A549 (cell line): ENCODE data around the gene NDUFS2. TPM values are rescaled to one million over a fixed set of nuclear protein-coding genes. Genes with fewer than 3 reads are reported as not detected.

ENCODE experiments used
- ATAC-seq, 2 experiments: fragments of 200-7000 bp in 1 of 2; fragments of >200 bp in 1 of 2; cut with Nextera tagmentation in 1 of 2; cut with Tn5 transposase in 1 of 2; 3 replicates each; pipeline versions ENCODE4 v1.8.0 to v1.9.1; 2018 to 2020; ENCODE audit warnings: mild to moderate bottlenecking in 1 of 2, moderate library complexity in 1 of 2
- CTCF ChIA-PET: fragments of 300-600 bp; sonication (Branson Sonifier 250); formaldehyde crosslinking; extraction: SDS; loops from one replicate; lab custom pipeline; 2021; ENCODE audit warnings: antibody characterized with exemption, inconsistent platforms; lab: Yijun Ruan, JAX
- POLR2A ChIA-PET: fragments of 350-600 bp; formaldehyde crosslinking; extraction: SDS; loops from one replicate; lab custom pipeline; 2021; ENCODE audit warnings: antibody characterized with exemption, inconsistent platforms; lab: Yijun Ruan, JAX
- DNase-seq, 2 experiments: peaks; one replicate each; pipeline versions ENCODE4 v3.0.0 to v3.0.0-alpha.2; 2011 to 2016; ENCODE audit warnings: low read depth in 1 of 2, low spot score in 1 of 2
- FAIRE-seq: peaks from 2 replicates; lab custom pipeline; 2011; peaks lifted over from hg19 to GRCh38; lab: Jason Lieb, UNC
- H3K27ac ChIP-seq, 2 experiments: fragments of >200 bp; sonication (Bioruptor Twin); formaldehyde crosslinking; 3 replicates each; pipeline ENCODE4 v1.5.1; 2016 to 2017
- H3K4me1 ChIP-seq: fragments of >200 bp; sonication (Bioruptor Twin); formaldehyde crosslinking; 3 replicates; pipeline ENCODE4 v1.6.1; 2016
- H3K4me2 ChIP-seq: fragments of >200 bp; sonication (Bioruptor Twin); formaldehyde crosslinking; 3 replicates; pipeline ENCODE4 v1.6.1; 2016
- H3K4me3 ChIP-seq: fragments of >200 bp; sonication (Bioruptor Twin); formaldehyde crosslinking; 3 replicates; pipeline ENCODE4 v1.5.1; 2016
- H3K9me3 ChIP-seq: fragments of >200 bp; sonication (Bioruptor Twin); formaldehyde crosslinking; 3 replicates; pipeline ENCODE4 v1.6.1; 2016
- CBX2 ChIP-seq: fragments of 200-600 bp; sonication (generic); IDR thresholded peaks from 2 replicates; pipeline ENCODE4 v1.6.1; 2016; ENCODE audit warnings: low read depth, mild to moderate bottlenecking, borderline replicate concordance
- CEBPB ChIP-seq, 2 experiments: fragments of >200 bp in 1 of 2; sonication (Bioruptor Twin) in 1 of 2; formaldehyde crosslinking in 1 of 2; IDR thresholded peaks; 2 replicates each; pipeline ENCODE4 v1.6.1; 2012 to 2016
- CHD2 ChIP-seq: fragments of 150-350 bp; IDR thresholded peaks from 2 replicates; pipeline ENCODE4 v1.6.1; 2014; ENCODE audit warnings: low read length; ENCODE audit not compliant: partially characterized antibody
- CHD4 ChIP-seq: fragments of 200-600 bp; sonication (generic); IDR thresholded peaks from 2 replicates; pipeline ENCODE4 v1.6.1; 2016; ENCODE audit warnings: antibody characterized with exemption, mild to moderate bottlenecking, borderline replicate concordance
- EHF ChIP-seq: fragments of 250-450 bp; sonication (Bioruptor Pico); IDR thresholded peaks from 2 replicates; pipeline ENCODE4 v1.5.0; 2020; ENCODE audit warnings: mild to moderate bottlenecking
- ELK1 ChIP-seq: fragments of 150-350 bp; IDR thresholded peaks from 2 replicates; pipeline ENCODE4 v1.6.1; 2014; ENCODE audit warnings: low read depth, mild to moderate bottlenecking, low read length
- FOSB ChIP-seq: fragments of 250-450 bp; sonication (Bioruptor Pico); IDR thresholded peaks from 2 replicates; pipeline ENCODE4 v1.5.0; 2020; ENCODE audit warnings: mild to moderate bottlenecking, moderate library complexity
- FOXS1 ChIP-seq: fragments of 250-450 bp; sonication (Bioruptor Pico); IDR thresholded peaks from 2 replicates; pipeline ENCODE4 v1.5.0; 2020; ENCODE audit warnings: mild to moderate bottlenecking, moderate library complexity
- HEYL ChIP-seq: fragments of 250-450 bp; sonication (Bioruptor Pico); IDR thresholded peaks from 2 replicates; pipeline ENCODE4 v1.8.0; 2021; ENCODE audit warnings: mild to moderate bottlenecking, moderate library complexity
- HMGXB4 ChIP-seq: fragments of 250-450 bp; sonication (Bioruptor Pico); IDR thresholded peaks from 2 replicates; pipeline ENCODE4 v1.5.0; 2021; ENCODE audit warnings: mild to moderate bottlenecking, moderate library complexity, borderline replicate concordance
- HOXA7 ChIP-seq: fragments of 250-450 bp; sonication (Bioruptor Pico); IDR thresholded peaks from 2 replicates; pipeline ENCODE4 v1.5.0; 2020; ENCODE audit warnings: mild to moderate bottlenecking, moderate library complexity
- HOXB5 ChIP-seq: fragments of 250-450 bp; sonication (Bioruptor Pico); IDR thresholded peaks from 2 replicates; pipeline ENCODE4 v1.5.0; 2020; ENCODE audit warnings: mild to moderate bottlenecking, moderate library complexity
- KDM5A ChIP-seq: fragments of 200-600 bp; sonication (generic); IDR thresholded peaks from 2 replicates; pipeline ENCODE4 v1.6.1; 2016; ENCODE audit warnings: antibody characterized with exemption, mild to moderate bottlenecking
- MYC ChIP-seq: IDR thresholded peaks from 2 replicates; pipeline ENCODE4 v1.6.1; 2012; ENCODE audit warnings: mild to moderate bottlenecking, inconsistent platforms, low read length, improper control_type of control experiment, borderline replicate concordance
- NFE2L2 ChIP-seq: fragments of 150-350 bp; conservative IDR thresholded peaks from 2 replicates; pipeline ENCODE4 v1.6.1; 2014; ENCODE audit warnings: low read length
- NR3C1 ChIP-seq: fragments of >200 bp; sonication (Bioruptor Twin); formaldehyde crosslinking; IDR thresholded peaks from 3 replicates; pipeline ENCODE4 v1.6.1; 2017
- PHF8 ChIP-seq: fragments of 200-600 bp; sonication (generic); IDR thresholded peaks from 2 replicates; pipeline ENCODE4 v1.6.1; 2016; ENCODE audit warnings: low read depth, mild to moderate bottlenecking, antibody characterized with exemption, moderate library complexity, borderline replicate concordance
- POLR2A ChIP-seq: IDR thresholded peaks from 2 replicates; pipeline ENCODE4 v1.6.1; 2012; ENCODE audit warnings: mild to moderate bottlenecking, low read length
- POLR2AphosphoS2 ChIP-seq: conservative IDR thresholded peaks from 2 replicates; pipeline ENCODE4 v1.6.1; 2012; ENCODE audit warnings: low read length, improper control_type of control experiment, inconsistent platforms
- RARB ChIP-seq: fragments of 250-450 bp; sonication (Bioruptor Pico); IDR thresholded peaks from 2 replicates; pipeline ENCODE4 v1.8.0; 2021; ENCODE audit warnings: mild to moderate bottlenecking, moderate library complexity
- RCOR1 ChIP-seq: fragments of 150-350 bp; IDR thresholded peaks from 2 replicates; pipeline ENCODE4 v1.6.1; 2014; ENCODE audit warnings: antibody characterized with exemption, low read length, low read depth
- REST ChIP-seq: fragments of 200-600 bp; sonication (generic); IDR thresholded peaks from 2 replicates; pipeline ENCODE4 v1.6.1; 2016; ENCODE audit warnings: antibody characterized with exemption, mild to moderate bottlenecking, moderate library complexity
- RFX5 ChIP-seq: fragments of 450-650 bp; IDR thresholded peaks from 2 replicates; pipeline ENCODE4 v1.7.1; 2014; ENCODE audit warnings: antibody characterized with exemption, mild to moderate bottlenecking, moderate library complexity
- RNF2 ChIP-seq: fragments of 200-600 bp; sonication (generic); IDR thresholded peaks from 2 replicates; pipeline ENCODE4 v1.6.1; 2016; ENCODE audit warnings: low read depth, mild to moderate bottlenecking, antibody characterized with exemption, moderate library complexity, borderline replicate concordance
- SREBF2 ChIP-seq: fragments of 450-650 bp; IDR thresholded peaks from 2 replicates; pipeline ENCODE4 v1.6.1; 2014; ENCODE audit warnings: mild to moderate bottlenecking, moderate library complexity
- TFCP2L1 ChIP-seq: fragments of 250-450 bp; sonication (Bioruptor Pico); IDR thresholded peaks from 2 replicates; pipeline ENCODE4 v1.5.0; 2021; ENCODE audit warnings: mild to moderate bottlenecking
- ZNF302 ChIP-seq: fragments of 250-450 bp; sonication (Bioruptor Pico); IDR thresholded peaks from 2 replicates; pipeline ENCODE4 v1.9.0; 2021; ENCODE audit warnings: inconsistent platforms, mild to moderate bottlenecking, moderate library complexity
- WGBS: methylation state at CpG from one replicate; pipeline ENCODE4 v1.1.6; 2017; ENCODE audit errors: missing lambda C conversion rate; 5-methylcytosine and 5-hydroxymethylcytosine counted together
- polyA plus RNA-seq, 4 experiments: library from polyadenylated mRNA; depleted of rRNA in 3 of 4; stranded (reverse); fragments of >200 nt; fragmentation: RNase III in 1 of 4; extraction: RNeasy Plus Mini Kit Qiagen cat#74134 plus additional on column Dnase treatment in 1 of 4; gene quantifications; 2 replicates in 3 of 4; 3 replicates in 1 of 4; pipeline ENCODE4 v1.2.3, GENCODE V29; 2011 to 2017
- TF ChIP-seq, protein P1 (sequence below): fragments of >200 bp; sonication (Bioruptor Twin); formaldehyde crosslinking; IDR thresholded peaks from 3 replicates; pipeline ENCODE4 v1.6.1; 2016
- TF ChIP-seq, protein P2 (sequence below): fragments of >200 bp; sonication (Bioruptor Twin); formaldehyde crosslinking; IDR thresholded peaks from 2 replicates; pipeline ENCODE4 v1.6.1; 2016
- TF ChIP-seq, protein P3 (sequence below): IDR thresholded peaks from 2 replicates; pipeline ENCODE4 v1.6.1; 2012

NDUFS2 gene
- polyA plus RNA-seq, 2 of the 4 experiments (the other 2 are of a cell fraction) = 142 to 144 TPM

GRCh38 chr1:161187311-161187710 lies 14.9 kb upstream of the NDUFS2 start:
- peaks cover 7% of the 10 kb centered on the region; the same call in 2 of the 3 replicates for H3K4me1 ChIP-seq

DNA sequence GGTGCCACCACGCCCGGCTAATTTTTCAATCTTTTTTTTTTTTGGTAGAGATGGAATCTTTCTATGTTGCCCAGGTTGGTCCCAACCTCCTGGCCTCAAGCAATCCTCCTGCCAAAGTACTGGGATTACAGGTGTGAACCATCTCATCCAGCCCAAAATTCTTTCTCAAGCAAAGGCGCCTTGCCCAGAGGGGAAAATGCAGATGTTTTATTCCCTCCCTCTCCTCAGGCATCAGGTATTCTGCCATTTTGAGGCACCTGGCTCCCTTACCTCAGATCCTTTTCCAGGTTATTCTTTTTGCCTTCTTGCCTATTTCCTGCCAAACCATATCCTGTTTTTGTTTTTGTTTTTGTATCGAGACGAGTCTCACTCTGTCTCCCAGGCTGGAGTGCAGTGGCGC lies 13.8 kb upstream of the NDUFS2 start:
- H3K4me3 ChIP-seq = no peak overlapping the region
- H3K4me1 ChIP-seq = no peaks in the 10 kb centered on the region
- FAIRE-seq (no peak), ATAC-seq (no peak), DNase-seq (no peak)
- H3K27ac ChIP-seq = no peak overlapping the region
- no peak overlapping the region for H3K4me2 ChIP-seq
- CTCF ChIA-PET = interaction anchor here (0.7 to 7.8 kb wide), 3 partner anchors 34 to 1011 kb away, joined by 3 to 89 read pairs (median 3); no protein-coding TSS in a partner anchor
- TF ChIP-seq, protein P1, sequence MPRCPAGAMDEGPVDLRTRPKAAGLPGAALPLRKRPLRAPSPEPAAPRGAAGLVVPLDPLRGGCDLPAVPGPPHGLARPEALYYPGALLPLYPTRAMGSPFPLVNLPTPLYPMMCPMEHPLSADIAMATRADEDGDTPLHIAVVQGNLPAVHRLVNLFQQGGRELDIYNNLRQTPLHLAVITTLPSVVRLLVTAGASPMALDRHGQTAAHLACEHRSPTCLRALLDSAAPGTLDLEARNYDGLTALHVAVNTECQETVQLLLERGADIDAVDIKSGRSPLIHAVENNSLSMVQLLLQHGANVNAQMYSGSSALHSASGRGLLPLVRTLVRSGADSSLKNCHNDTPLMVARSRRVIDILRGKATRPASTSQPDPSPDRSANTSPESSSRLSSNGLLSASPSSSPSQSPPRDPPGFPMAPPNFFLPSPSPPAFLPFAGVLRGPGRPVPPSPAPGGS = no peak
- no peak for TF ChIP-seq EHF (CRISPR knock-in tag)
- no peak for TF ChIP-seq TFCP2L1
- no peak for TF ChIP-seq FOXS1
- TF ChIP-seq SREBF2 = no peak
- TF ChIP-seq HOXA7 (CRISPR knock-in tag) = no peak
- no peak for TF ChIP-seq PHF8
- no peak for TF ChIP-seq REST
- no peak for TF ChIP-seq CHD4
- TF ChIP-seq RFX5 = no peak
- TF ChIP-seq MYC = no peak
- TF ChIP-seq POLR2A = no peak
- TF ChIP-seq HMGXB4 (CRISPR knock-in tag) = no peak
- TF ChIP-seq, protein P2, sequence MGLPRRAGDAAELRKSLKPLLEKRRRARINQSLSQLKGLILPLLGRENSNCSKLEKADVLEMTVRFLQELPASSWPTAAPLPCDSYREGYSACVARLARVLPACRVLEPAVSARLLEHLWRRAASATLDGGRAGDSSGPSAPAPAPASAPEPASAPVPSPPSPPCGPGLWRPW = no peak
- TF ChIP-seq HOXB5 (CRISPR knock-in tag) = no peak
- TF ChIP-seq, protein P3, sequence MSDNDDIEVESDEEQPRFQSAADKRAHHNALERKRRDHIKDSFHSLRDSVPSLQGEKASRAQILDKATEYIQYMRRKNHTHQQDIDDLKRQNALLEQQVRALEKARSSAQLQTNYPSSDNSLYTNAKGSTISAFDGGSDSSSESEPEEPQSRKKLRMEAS = no peak
- no peak for TF ChIP-seq RCOR1
- no peak for TF ChIP-seq CHD2
- TF ChIP-seq, all 56 proteins: peak for 0
- POLR2A ChIA-PET = interaction anchor here (0.6 kb wide), 1 partner anchor 37 kb away, joined by 9 read pairs; the partner anchor contains the start of gene TOMM40L
- 82% methylated on average over 6 of the region's 6 CpGs for WGBS
- H3K9me3 ChIP-seq = no peaks in the 10 kb centered on the region

More at GRCh38 chr1:161187311-161187710, 14.9 kb upstream of the NDUFS2 start:
- Histone ChIP-seq H3K27ac (no peak overlapping the region), H3K4me3 (no peak overlapping the region), H3K4me2 (no peak overlapping the region), H3K9me3 (no peaks in the 10 kb centered on the region)
- no peak for DNase-seq
- 0 out of 6 replicates have a peak, but pooled peaks of 1 of the 2 experiments have one; percentile 27 for ATAC-seq
- POLR2A ChIA-PET = interaction anchor here (1.2 kb wide), 1 partner anchor 10 kb away, joined by 3 read pairs; the partner anchor contains the start of gene B4GALT3
- no peak for FAIRE-seq
- TF ChIP-seq TFCP2L1 (no peak), HOXB5 (CRISPR knock-in tag) (no peak), NR3C1 (no peak), MYC (no peak), POLR2AphosphoS2 (no peak), NFE2L2 (no peak), CHD4 (no peak), KDM5A (no peak), HEYL (CRISPR knock-in tag) (no peak), HOXA7 (CRISPR knock-in tag) (no peak), SREBF2 (no peak), CEBPB (IDR thresholded peaks at IDR 0.05) (no peak), FOSB (CRISPR knock-in tag) (no peak), CBX2 (no peak), RCOR1 (no peak), RARB (CRISPR knock-in tag) (no peak), RNF2 (no peak), ZNF302 (CRISPR knock-in tag) (no peak), ELK1 (no peak)
- TF ChIP-seq, protein P1 = no peak
- 47% methylated on average over 3 of the region's 3 CpGs for WGBS
- CTCF ChIA-PET = interaction anchor here (0.6 to 7.8 kb wide), 4 partner anchors 10 to 196 kb away, joined by 3 to 89 read pairs (median 4); no protein-coding TSS in a partner anchor
